T1000 (cell line): ENCODE results near the gene PRTN3.
"Not testable (repeated sequence)": the region's sequence is repeated elsewhere in the genome, so short reads cannot be mapped to it uniquely, and the experiment has no call there.

Experiments used
- DNase-seq: peaks from one replicate; lab custom pipeline; 2025; ENCODE audit warnings: mixed read lengths; lab: John Stamatoyannopoulos, UW

The PRTN3 gene

GRCh38 chr19:845707-846521 lies 5.1 kb downstream of the PRTN3 start:
- DNase-seq: no peak

- no peak for DNase-seq
Measured at GRCh38 chr19:848386-848921, 7.7 kb downstream of the PRTN3 start.

GRCh38 chr19:849195-849594 lies 8.4 kb downstream of the PRTN3 start:
- DNase-seq: not testable (repeated sequence)

- peak; percentile 84 for DNase-seq
Measured at GRCh38 chr19:850221-850978, 9.6 kb downstream of the PRTN3 start.

- no peak for DNase-seq
Measured at GRCh38 chr19:850979-851335, 10.2 kb downstream of the PRTN3 start.

- no peak for DNase-seq
Measured at GRCh38 chr19:852136-853013, 11.6 kb downstream of the PRTN3 start, which contains the start of gene ELANE. ELANE (plus strand) TSS chr19:852303; CDS start chr19:852329, 26 bp downstream.

GRCh38 chr19:853014-853585 lies 12.3 kb downstream of the PRTN3 start:
- DNase-seq: no peak

GRCh38 chr19:853614-854220 lies 12.9 kb downstream of the PRTN3 start:
- not testable (repeated sequence) for DNase-seq

- no peak for DNase-seq
Measured at GRCh38 chr19:854549-854948, 13.8 kb downstream of the PRTN3 start.

GRCh38 chr19:855142-855541 lies 14.3 kb downstream of the PRTN3 start:
- DNase-seq: no peak

- no peak for DNase-seq
Measured at GRCh38 chr19:855566-856120, 14.8 kb downstream of the PRTN3 start.

- DNase-seq: no peak
Measured at GRCh38 chr19:858284-858683, 17.5 kb downstream of the PRTN3 start.

- DNase-seq: no peak
Measured at GRCh38 chr19:858868-859843, 18.4 kb downstream of the PRTN3 start, which contains the start of gene CFD. CFD (plus strand) TSS chr19:859664; CDS start chr19:859690, 26 bp downstream.

- DNase-seq: no peak
Measured at GRCh38 chr19:861141-861755, 20.4 kb downstream of the PRTN3 start.

- DNase-seq: peak; percentile 35
Measured at GRCh38 chr19:861756-862580, 21.2 kb downstream of the PRTN3 start.

- DNase-seq: no peak
Measured at GRCh38 chr19:862581-863314, 21.9 kb downstream of the PRTN3 start.

- DNase-seq: no peak
Measured at GRCh38 chr19:863315-863620, 22.5 kb downstream of the PRTN3 start.
